Skin of body (tissue), 2 donors: Measurements from ENCODE around the gene ADRA2C. TPM values are rescaled to one million over a fixed set of nuclear protein-coding genes. Genes with fewer than 3 reads are reported as not detected.

ENCODE experiments used
- DNase-seq: peaks from one replicate; lab custom pipeline; 2025; lab: John Stamatoyannopoulos, UW
- total RNA-seq: library from RNA; depleted of rRNA; stranded (reverse); fragments of >200 nt; gene quantifications from one replicate; pipeline ENCODE4 v1.2.3, GENCODE V29; 2014

Gene ADRA2C
- total RNA-seq, 1 donor from 2014 or later = 0.79 TPM

- DNase-seq = no peak
Observed at GRCh38 chr4:3756343-3757059, 9.7 kb upstream of the ADRA2C start.

- no peak for DNase-seq
Observed at GRCh38 chr4:3759236-3759635, 6.9 kb upstream of the ADRA2C start.

GRCh38 chr4:3760346-3760745 is 5.8 kb upstream of the ADRA2C start:
- no peak for DNase-seq

- DNase-seq = no peak
Observed at GRCh38 chr4:3760841-3761240, 5.3 kb upstream of the ADRA2C start.

- no peak for DNase-seq
Observed at GRCh38 chr4:3762264-3762663, 3.9 kb upstream of the ADRA2C start.

- no peak for DNase-seq
Observed at GRCh38 chr4:3762753-3763549, 3.2 kb upstream of the ADRA2C start.

GRCh38 chr4:3765271-3766035 is 732 bp upstream of the ADRA2C start:
- DNase-seq = no peak

- DNase-seq = no peak
Observed at GRCh38 chr4:3766785-3767569, 792 bp downstream of the ADRA2C start.

- DNase-seq = no peak
Observed at GRCh38 chr4:3767570-3768288, 1.5 kb downstream of the ADRA2C start.

GRCh38 chr4:3768842-3769641 is 2.9 kb downstream of the ADRA2C start:
- no peak for DNase-seq

- no peak for DNase-seq
Observed at GRCh38 chr4:3769642-3770184, 3.5 kb downstream of the ADRA2C start.

- DNase-seq = no peak
Observed at GRCh38 chr4:3770323-3771163, 4.4 kb downstream of the ADRA2C start.

GRCh38 chr4:3771164-3771809 is 5.1 kb downstream of the ADRA2C start:
- DNase-seq = no peak

- DNase-seq = no peak
Observed at GRCh38 chr4:3771939-3772495, 5.8 kb downstream of the ADRA2C start.

GRCh38 chr4:3772632-3773031 is 6.4 kb downstream of the ADRA2C start:
- DNase-seq = no peak

GRCh38 chr4:3773552-3774001 is 7.4 kb downstream of the ADRA2C start:
- DNase-seq = no peak

GRCh38 chr4:3774253-3774883 is 8.2 kb downstream of the ADRA2C start:
- no peak for DNase-seq
